Eye (tissue), 1 donor: ENCODE results near the gene OR6C76.

Source experiments
- DNase-seq: peaks from one replicate; pipeline ENCODE4 v3.0.0-alpha.2; 2015

OR6C76 gene

GRCh38 chr12:55470088-55470829 is 44.2 kb downstream of the OR6C76 start, which contains the start of gene OR6C70:
TSS of gene OR6C70 (minus strand) at chr12:55470138. CDS start at chr12:55470138, 0 bp downstream.
- DNase-seq = no peak

DNA sequence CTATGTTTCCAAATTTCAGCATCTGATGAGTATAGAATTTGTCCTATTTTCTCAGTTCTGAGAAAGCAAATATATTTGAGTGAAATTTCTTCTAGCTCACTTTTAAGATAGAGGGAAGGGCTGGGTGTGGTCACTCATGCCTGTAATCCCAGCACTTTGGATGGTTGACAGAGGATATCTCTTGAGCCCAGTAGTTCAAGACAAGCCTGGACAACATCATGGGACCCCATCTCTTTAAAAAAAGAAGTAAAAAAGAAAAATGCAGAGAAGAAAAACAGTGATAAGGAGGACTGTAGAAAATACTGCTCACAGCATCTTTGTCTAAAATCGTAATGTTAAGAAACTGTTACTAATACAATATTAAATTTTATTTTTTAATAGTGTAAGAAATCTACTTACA is 46.2 kb downstream of the OR6C76 start:
- no peak for DNase-seq
